Natural killer cell treated with Interleukin-12 subunit alpha and Interleukin-12 subunit beta and Interleukin-15 and Interleukin-18, amount 100 ng/mL, for 72 hours (primary cell): ENCODE results near the gene PLA2G6. TPM values are rescaled to one million over a fixed set of nuclear protein-coding genes. Genes with fewer than 3 reads are reported as not detected.

ENCODE experiments used
- ATAC-seq, 2 donors: fragments of 150-1000 bp; cut with Tn5 transposase in 1 of 2; sonication (Bioruptor Pico), chemical (Tn5 transposase) in 1 of 2; 2 replicates each; pipeline ENCODE4 v1.10.0; 2021
- DNase-seq: peaks from one replicate; pipeline ENCODE4 v3.0.0; 2022; ENCODE audit warnings: low spot score
- H3K27ac Mint-ChIP-seq, 2 donors: 1 replicate in 1 of 2; 2 replicates in 1 of 2; pipeline ENCODE4 v1.8.0; 2022; ENCODE audit warnings: mixed read lengths in 2 of 2, mild to moderate bottlenecking in 1 of 2, moderate library complexity in 1 of 2
- H3K27me3 Mint-ChIP-seq, 2 donors: 1 replicate in 1 of 2; 2 replicates in 1 of 2; pipeline ENCODE4 v1.8.0; 2022; ENCODE audit warnings: mixed read lengths in 2 of 2
- H3K36me3 Mint-ChIP-seq: one replicate; pipeline ENCODE4 v1.8.0; 2022; ENCODE audit warnings: mixed read lengths
- H3K4me1 Mint-ChIP-seq, 2 donors: 1 replicate in 1 of 2; 2 replicates in 1 of 2; pipeline ENCODE4 v1.8.0; 2022; ENCODE audit warnings: low read depth in 2 of 2, mixed read lengths in 2 of 2, mild to moderate bottlenecking in 1 of 2
- H3K4me3 Mint-ChIP-seq: one replicate; pipeline ENCODE4 v1.8.0; 2022; ENCODE audit warnings: mixed read lengths
- H3K9me3 Mint-ChIP-seq: 2 replicates; pipeline ENCODE4 v1.8.0; 2022; ENCODE audit warnings: mixed read lengths
- total RNA-seq, 2 donors: library from RNA; stranded (reverse); gene quantifications; one replicate each; pipeline ENCODE4 v1.2.3, GENCODE V29; 2022

The PLA2G6 gene
- total RNA-seq, 2 donors from 2014 or later: 24.5 to 40.1 TPM

DNA sequence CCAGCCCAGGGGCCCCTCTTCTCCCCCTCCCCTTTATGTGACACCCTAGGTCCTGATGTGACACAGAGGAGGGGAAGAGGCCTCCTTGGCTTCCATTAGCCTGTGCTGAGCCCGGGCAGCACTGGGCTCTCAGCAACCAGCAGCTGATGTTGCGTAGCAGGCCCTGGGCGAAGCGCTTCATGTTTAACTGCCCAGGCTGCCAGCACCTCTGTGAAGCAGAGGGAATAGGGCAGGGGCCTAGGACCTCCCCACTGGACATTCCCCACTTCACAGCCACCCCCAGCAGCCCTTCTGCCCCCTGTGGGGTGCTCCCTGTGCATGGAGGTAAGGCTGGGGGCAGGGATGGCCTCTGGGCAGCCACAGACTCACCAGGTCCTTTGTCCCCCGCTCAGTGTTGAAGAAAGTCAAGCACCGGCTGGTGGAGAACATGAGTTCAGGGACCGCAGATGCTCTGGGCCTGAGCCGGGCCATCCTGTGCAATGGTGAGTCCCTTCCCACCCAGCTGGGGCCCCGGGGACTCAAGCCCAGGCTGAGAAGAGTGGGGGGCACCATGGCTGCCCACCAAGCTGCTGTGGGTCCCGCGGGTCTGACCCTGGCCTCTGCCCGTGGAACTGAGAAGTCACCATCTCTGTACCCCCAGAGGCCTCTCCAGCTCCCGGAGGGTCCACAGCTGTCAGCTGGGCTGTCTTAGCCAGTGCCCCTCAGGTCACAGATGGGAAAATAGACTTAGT lies 112.8 kb downstream of the PLA2G6 start:
- Mint-ChIP-seq H3K27me3 (no peaks in the 10 kb centered on the region), H3K27ac (no peak overlapping the region), H3K36me3 (no peaks in the 10 kb centered on the region), H3K4me3 (no peak overlapping the region), H3K9me3 (no peaks in the 10 kb centered on the region), H3K4me1 (no peaks in the 10 kb centered on the region)
- no peak for DNase-seq
- no peak for ATAC-seq

DNA sequence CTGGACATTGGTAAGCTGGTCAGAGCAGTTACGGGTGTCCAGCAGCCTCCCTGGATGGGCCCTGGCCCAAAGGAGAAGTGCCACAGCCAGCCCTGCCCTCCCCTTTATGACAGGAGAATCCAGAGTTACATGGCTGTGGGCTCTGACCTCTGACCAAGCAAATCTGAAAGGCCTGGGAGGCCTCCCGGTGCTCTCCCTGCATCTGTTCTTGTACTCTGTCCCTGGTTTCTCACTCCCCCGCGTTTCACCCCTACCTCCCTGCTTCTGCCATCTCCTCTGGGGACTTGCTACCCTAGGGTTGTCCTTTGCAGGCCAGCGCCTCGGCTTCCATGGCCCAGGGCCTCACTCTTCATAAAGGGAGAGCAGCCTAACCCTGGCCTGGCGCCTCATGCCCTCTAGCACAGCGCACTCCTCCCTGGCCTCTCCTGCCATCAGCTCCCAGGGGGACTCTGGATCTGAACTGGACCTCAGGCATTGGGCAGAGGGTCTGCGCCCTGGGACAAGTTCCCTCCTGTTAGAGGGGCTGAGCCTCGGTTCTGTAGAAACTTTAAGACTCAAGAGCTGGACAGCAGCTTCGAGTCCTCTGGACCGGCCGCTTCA lies 113.8 kb downstream of the PLA2G6 start:
- Mint-ChIP-seq H3K4me1 (no peaks in the 10 kb centered on the region), H3K4me3 (no peak overlapping the region), H3K9me3 (no peaks in the 10 kb centered on the region), H3K27me3 (no peaks in the 10 kb centered on the region), H3K36me3 (peaks cover 2% of the 10 kb centered on the region), H3K27ac (no peak overlapping the region)
- no peak for ATAC-seq
- no peak for DNase-seq

DNA sequence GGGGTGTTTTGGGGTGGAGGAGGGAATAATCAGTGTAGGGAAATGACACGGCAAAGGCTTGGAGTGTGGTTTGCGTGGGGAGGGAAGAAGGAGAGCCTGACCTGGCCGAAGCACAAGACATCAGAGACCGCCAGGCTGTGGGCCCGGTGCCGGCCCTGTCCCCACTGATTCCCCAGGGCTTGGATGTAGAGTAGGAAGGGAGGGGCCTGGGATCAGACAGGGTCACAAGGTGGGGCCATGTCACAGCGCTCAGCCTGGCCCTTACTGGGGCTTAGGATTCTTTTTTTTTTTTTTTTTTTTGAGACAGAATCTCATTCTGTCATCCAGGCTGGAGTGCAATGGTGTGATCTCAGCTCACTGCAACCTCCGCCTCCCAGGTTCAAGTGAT lies 114.6 kb downstream of the PLA2G6 start:
- ATAC-seq: no peak

DNA sequence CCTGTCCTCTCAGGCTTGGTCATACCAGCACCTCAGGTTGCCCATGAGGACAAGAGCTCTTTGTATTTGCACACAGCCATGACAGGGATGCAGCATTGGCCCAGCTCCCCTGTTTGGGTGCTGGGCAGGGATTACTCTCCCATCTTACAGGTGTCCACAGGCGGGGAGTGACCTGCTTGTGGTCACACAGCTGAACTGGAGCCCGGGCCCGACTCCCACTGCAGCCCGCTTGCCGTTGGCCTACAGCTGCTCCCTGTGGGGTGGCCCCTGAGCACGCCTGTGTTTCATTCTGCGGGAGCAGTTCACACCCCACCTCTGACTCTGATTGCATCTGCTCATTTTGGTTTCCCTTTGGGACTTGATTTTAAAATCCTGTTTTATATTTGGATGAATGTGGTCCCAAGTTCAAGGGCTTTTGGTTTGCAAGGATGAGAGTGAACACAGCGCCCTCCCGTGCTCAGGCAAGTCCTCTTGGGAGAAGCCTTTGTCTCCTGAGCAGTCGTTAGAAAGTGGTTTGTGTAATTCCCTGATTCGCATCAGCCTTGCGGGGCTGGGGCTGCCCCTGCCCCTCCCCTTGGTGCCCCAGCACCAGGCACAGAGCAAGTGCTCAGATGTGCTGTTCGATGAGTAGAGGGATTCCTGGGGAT lies 115.1 kb downstream of the PLA2G6 start:
- Mint-ChIP-seq H3K36me3 (peaks cover 6% of the 10 kb centered on the region), H3K4me1 (peaks cover 0 to 3% of the 10 kb centered on the region in 2 donors), H3K4me3 (no peak overlapping the region), H3K27ac (no peak overlapping the region), H3K27me3 (no peaks in the 10 kb centered on the region), H3K9me3 (no peaks in the 10 kb centered on the region)
- no peak for DNase-seq
- ATAC-seq: no peak

More for the DNA sequence above, 114.6 kb downstream of the PLA2G6 start:
- no peak for DNase-seq
- Mint-ChIP-seq H3K9me3 (no peaks in the 10 kb centered on the region), H3K4me3 (no peak overlapping the region), H3K36me3 (peaks cover 6% of the 10 kb centered on the region), H3K27me3 (no peaks in the 10 kb centered on the region), H3K27ac (no peak overlapping the region), H3K4me1 (peaks cover 0 to 3% of the 10 kb centered on the region in 2 donors)

- Mint-ChIP-seq H3K9me3 (no peaks in the 10 kb centered on the region), H3K4me1 (peaks cover 0 to 3% of the 10 kb centered on the region in 2 donors)
Measured at GRCh38 chr22:38065539-38065938, 116.1 kb downstream of the PLA2G6 start.

GRCh38 chr22:38062791-38063190 lies 118.8 kb downstream of the PLA2G6 start:
- peaks cover 6% of the 10 kb centered on the region for H3K36me3 Mint-ChIP-seq
- H3K4me3 Mint-ChIP-seq: no peak overlapping the region
- no peak for ATAC-seq
- no peaks in the 10 kb centered on the region for H3K9me3 Mint-ChIP-seq
- H3K27ac Mint-ChIP-seq: no peak overlapping the region
- no peak for DNase-seq
- H3K27me3 Mint-ChIP-seq: no peaks in the 10 kb centered on the region
- peaks cover 6 to 11% of the 10 kb centered on the region in 2 donors for H3K4me1 Mint-ChIP-seq

More at GRCh38 chr22:38065539-38065938, 116.1 kb downstream of the PLA2G6 start:
- no peak overlapping the region for H3K27ac Mint-ChIP-seq
- DNase-seq (no peak), ATAC-seq (peak in 1 of 2 donors; percentile 21)
- peaks cover 6% of the 10 kb centered on the region for H3K36me3 Mint-ChIP-seq
- no peaks in the 10 kb centered on the region for H3K27me3 Mint-ChIP-seq
- no peak overlapping the region for H3K4me3 Mint-ChIP-seq

Other genes starting within 250 kb of the PLA2G6 start
- under 1 TPM in 1 of 2 donors, not detected in 1; 0.33 TPM for gene C22orf23, start 228.2 kb downstream of the PLA2G6 start, total RNA-seq
- gene POLR2F, start 228.1 kb downstream of the PLA2G6 start, total RNA-seq: 10 to 100 TPM; 65.2 to 96.3 TPM
- not detected for gene SOX10, start 197.3 kb downstream of the PLA2G6 start, total RNA-seq
- 10 to 100 TPM; 14.8 to 18.8 TPM for gene PICK1, start 124.4 kb downstream of the PLA2G6 start, total RNA-seq
- gene SLC16A8, start 97.6 kb downstream of the PLA2G6 start, total RNA-seq: under 1 TPM in 1 of 2 donors, not detected in 1; 0.50 TPM
- under 1 TPM; 0.40 to 0.84 TPM for gene BAIAP2L2, start 71.1 kb downstream of the PLA2G6 start, total RNA-seq
- 10 to 100 TPM; 19.7 to 43.0 TPM for gene MAFF, start 20.2 kb upstream of the PLA2G6 start, total RNA-seq
- 10 to 100 TPM; 59.4 to 59.8 TPM for gene TMEM184B, start 91.2 kb upstream of the PLA2G6 start, total RNA-seq
- gene CSNK1E, start 135.6 kb upstream of the PLA2G6 start, total RNA-seq: 100 to 1,000 TPM; 107 to 156 TPM